Ishikawa (cell line): Measurements from ENCODE around the gene UNCX.

ENCODE experiments used
- EP300 ChIP-seq: IDR thresholded peaks from 2 replicates; pipeline ENCODE4 v1.6.1; 2012; ENCODE audit warnings: borderline replicate concordance
- MAX ChIP-seq: IDR thresholded peaks from 2 replicates; pipeline ENCODE4 v1.6.1; 2012
- RAD21 ChIP-seq: IDR thresholded peaks from 2 replicates; pipeline ENCODE4 v1.6.1; 2012; ENCODE audit warnings: low read depth
- REST ChIP-seq: IDR thresholded peaks from 2 replicates; pipeline ENCODE4 v1.6.1; 2012; ENCODE audit warnings: low read depth, mild to moderate bottlenecking

- TF ChIP-seq EP300 (no peak), REST (no peak), MAX (no peak), RAD21 (peak; percentile 74)
These were observed 7.1 kb upstream of the UNCX start for GRCh38 chr7:1225441-1226185.
